Retinal pigment epithelial cell (primary cell): ENCODE data around the gene NDUFA8.

ENCODE experiments used
- DNase-seq: peaks from one replicate; pipeline ENCODE4 v3.0.0-alpha.2; 2010; ENCODE audit warnings: low read depth
- H3K4me3 ChIP-seq: 2 replicates; pipeline ENCODE4 v1.5.1; 2011; ENCODE audit warnings: mild to moderate bottlenecking, low read length, control low read depth, moderate library complexity
- CTCF ChIP-seq: conservative IDR thresholded peaks from 2 replicates; pipeline ENCODE4 v1.5.1; 2011; ENCODE audit warnings: low read depth, low read length, control low read depth, inconsistent platforms

The NDUFA8 gene

GRCh38 chr9:122202111-122202510 lies 42.5 kb upstream of the NDUFA8 start:
- DNase-seq, result no peak
- TF ChIP-seq CTCF, result no peak
- H3K4me3 ChIP-seq, result no peak overlapping the region

GRCh38 chr9:122201641-122202040 lies 42.1 kb upstream of the NDUFA8 start:
- H3K4me3 ChIP-seq, result no peak overlapping the region
- no peak for TF ChIP-seq CTCF
- DNase-seq, result no peak

DNA sequence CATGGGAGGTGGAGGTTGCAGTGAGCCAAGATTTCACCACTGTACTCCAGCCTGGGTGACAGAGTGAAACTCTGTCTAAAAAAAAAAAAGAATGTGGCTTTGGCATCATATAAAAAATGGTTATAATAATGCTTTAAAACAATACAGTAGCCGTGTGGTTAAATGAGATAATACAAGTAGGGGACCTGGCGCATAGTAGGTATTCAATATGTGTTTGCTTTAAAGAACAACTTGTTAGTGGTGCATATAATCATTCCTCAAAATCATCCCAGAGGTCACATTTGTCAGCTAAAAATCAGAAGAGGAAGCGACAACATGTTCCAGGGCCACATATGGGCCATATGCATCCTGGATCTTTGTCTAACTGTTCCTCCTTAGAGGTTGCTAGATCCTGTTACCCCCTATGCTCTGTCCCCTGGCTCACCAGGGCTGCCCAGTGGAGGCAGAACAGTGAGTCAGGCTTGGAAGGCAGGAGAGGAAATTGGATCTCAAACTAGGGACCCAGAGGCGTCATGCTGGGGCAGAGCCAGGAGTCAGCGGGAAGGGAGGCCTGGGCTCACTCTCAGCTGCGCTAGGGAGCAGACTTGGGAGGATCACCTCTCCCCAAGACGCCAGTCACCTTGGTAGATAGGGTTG lies 41.5 kb upstream of the NDUFA8 start:
- H3K4me3 ChIP-seq, result no peak overlapping the region
- TF ChIP-seq CTCF, result no peak
- no peak for DNase-seq

DNA sequence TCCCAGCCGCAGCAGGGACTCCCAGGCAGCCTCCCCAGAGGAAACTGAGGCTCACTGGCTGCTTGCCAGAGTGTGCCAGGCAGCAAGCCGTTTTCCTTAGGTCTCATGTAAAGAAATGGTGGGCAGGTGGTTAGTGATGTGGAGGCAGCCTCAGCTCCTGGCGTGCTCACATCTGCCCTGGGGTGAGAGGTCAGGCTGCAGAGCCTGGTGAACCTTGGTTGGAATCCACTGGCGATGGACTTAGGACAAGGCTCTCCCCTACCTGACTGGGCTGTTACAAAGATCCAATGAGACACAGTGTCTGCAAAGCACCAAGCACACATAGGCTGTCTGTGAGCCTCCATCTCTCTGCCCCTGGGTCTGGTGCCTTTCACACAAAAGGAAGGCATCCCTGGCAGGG lies 38.3 kb upstream of the NDUFA8 start:
- TF ChIP-seq CTCF, result no peak
- no peak for DNase-seq
- no peak overlapping the region for H3K4me3 ChIP-seq

- TF ChIP-seq CTCF, result no peak
- DNase-seq, result no peak
- no peak overlapping the region for H3K4me3 ChIP-seq
Measured at GRCh38 chr9:122197426-122197825, 37.8 kb upstream of the NDUFA8 start.

DNA sequence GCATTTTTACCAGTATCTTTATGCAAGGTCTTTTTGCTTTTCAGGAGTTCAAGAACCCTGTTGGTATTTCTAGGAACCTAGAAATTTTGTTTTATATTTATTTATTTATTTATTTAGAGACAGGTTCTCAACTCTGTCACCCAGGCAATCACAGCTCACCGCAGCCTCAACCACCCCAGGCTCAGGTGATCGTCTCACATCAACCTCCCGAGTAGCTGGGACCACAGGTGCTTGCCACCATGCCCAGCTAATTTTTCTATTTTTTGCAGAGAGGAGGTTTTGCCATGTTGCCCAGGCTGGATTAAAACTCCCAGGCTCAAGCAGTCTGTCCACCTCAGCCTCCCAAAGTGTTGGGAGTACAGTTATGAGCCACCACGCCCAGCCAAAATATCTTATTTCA lies 36.3 kb upstream of the NDUFA8 start:
- TF ChIP-seq CTCF, result no peak
- no peak overlapping the region for H3K4me3 ChIP-seq
- no peak for DNase-seq

DNA sequence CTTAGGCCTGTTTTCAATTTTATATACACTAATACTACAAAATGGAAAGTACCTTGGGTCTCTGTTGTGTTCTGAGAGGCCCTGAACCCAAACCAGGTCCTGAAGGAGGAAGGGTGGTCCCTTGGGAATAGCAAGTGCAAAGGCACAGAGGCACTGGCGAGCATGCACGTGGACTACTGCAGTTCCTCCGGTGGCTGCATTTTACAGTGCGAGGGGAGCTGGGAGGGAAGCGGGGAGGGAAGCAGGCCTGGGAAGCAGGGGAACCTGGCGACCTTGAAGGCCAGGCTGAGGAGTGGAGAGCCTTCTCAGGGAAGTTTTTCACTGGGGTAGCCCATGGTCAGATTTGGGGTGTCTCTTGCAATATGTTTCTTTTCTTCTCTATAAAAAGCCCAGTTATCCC lies 34.1 kb upstream of the NDUFA8 start:
- H3K4me3 ChIP-seq, result no peak overlapping the region
- no peak for TF ChIP-seq CTCF
- DNase-seq, result no peak
